HFF-Myc (cell line): ENCODE results near the gene FSIP1.

Experiments used
- DNase-seq: peaks from one replicate; pipeline ENCODE4 v3.0.0-alpha.2; 2011; ENCODE audit warnings: low read depth; ENCODE audit errors: extremely low read depth
- H3K4me3 ChIP-seq: replicated peaks from 2 replicates; pipeline ENCODE4 v1.5.1; 2011; ENCODE audit warnings: low read depth, mild to moderate bottlenecking, control low read depth, low read length
- TF ChIP-seq, protein P1 (sequence below): IDR thresholded peaks from 2 replicates; pipeline ENCODE4 v1.5.1; 2012; ENCODE audit warnings: mild to moderate bottlenecking, low read depth, low read length, control low read depth; ENCODE audit errors: missing control alignments

FSIP1 gene

DNA sequence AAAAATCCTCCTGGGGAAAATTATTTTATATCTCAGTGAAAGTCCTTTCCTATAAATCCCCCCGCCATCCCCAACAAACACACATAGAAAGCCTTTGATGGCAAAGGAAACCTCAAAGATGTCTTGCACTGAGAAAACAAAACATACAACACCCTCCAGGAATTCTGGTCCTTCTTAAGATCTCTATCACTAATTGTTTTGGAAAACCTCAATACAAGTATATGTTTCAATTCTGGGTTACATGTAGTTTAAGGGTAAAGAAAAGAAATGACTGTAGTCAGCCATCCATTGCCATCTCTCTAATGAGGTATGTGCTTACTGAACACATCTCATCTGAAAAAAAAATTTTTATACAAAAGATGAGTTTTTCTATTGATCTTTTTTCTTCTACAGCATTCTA is 97.3 kb downstream of the FSIP1 start:
- DNase-seq = no peak
- H3K4me3 ChIP-seq = no peak overlapping the region
- TF ChIP-seq, protein P1, sequence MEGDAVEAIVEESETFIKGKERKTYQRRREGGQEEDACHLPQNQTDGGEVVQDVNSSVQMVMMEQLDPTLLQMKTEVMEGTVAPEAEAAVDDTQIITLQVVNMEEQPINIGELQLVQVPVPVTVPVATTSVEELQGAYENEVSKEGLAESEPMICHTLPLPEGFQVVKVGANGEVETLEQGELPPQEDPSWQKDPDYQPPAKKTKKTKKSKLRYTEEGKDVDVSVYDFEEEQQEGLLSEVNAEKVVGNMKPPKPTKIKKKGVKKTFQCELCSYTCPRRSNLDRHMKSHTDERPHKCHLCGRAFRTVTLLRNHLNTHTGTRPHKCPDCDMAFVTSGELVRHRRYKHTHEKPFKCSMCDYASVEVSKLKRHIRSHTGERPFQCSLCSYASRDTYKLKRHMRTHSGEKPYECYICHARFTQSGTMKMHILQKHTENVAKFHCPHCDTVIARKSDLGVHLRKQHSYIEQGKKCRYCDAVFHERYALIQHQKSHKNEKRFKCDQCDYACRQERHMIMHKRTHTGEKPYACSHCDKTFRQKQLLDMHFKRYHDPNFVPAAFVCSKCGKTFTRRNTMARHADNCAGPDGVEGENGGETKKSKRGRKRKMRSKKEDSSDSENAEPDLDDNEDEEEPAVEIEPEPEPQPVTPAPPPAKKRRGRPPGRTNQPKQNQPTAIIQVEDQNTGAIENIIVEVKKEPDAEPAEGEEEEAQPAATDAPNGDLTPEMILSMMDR = no peak

DNA sequence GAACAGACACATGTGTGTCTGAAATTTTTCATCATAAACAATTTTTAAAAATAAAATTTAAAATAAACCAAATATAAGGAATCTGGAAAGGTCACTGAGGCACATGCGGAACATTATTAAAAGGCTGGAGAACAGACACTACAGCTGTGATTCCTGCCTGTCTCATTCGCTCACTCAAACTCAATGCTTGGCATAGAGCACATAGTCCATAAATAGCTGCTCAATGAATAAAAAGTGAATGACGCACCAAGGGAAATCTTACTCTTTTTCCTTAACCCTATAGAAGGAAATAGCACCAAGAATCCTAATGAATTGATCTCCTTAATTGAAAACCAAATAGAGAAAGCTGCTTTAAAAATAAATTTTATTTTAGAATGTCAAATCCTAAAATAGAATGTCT is 98.4 kb downstream of the FSIP1 start:
- no peak overlapping the region for H3K4me3 ChIP-seq
- TF ChIP-seq, protein P1 = no peak
- DNase-seq = no peak

DNA sequence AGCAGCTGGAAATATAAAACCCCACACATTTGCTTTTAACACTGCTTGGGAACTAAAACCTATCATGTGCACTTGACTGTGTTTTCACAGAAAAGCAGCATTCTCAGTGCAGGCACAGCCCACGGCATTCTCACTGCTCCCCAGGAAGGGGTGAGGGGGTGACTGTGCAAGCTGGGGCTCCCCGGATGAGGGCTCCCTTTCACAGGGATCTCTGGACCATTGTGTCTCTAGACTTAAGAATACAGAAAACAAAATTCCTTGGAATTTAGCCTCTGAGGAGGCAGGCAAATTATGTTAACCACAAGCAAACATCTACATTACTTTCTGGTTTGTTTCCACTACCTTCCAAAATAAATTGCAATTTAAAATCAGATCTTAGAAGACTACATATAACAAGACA is 100.3 kb downstream of the FSIP1 start:
- TF ChIP-seq, protein P1 = no peak
- no peak overlapping the region for H3K4me3 ChIP-seq
- DNase-seq = no peak

DNA sequence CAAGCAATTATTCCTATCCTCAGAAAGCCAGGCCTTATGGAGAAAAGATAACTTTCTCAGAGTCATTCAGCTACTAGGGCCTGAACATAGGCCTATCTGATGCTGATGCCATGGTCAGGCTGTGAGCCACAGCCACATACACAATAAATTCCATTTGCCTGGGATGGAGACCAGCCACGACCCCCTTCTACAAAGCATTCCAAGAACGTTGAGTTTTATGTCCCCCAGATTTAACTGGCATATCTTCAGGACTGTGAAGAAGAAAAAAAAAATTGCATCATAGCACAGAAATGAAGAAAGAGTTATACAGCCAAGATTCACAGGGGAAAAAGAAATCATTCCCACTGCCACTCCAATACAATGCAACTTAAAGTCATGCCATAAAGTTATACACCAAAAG is 101.8 kb downstream of the FSIP1 start:
- H3K4me3 ChIP-seq = no peak overlapping the region
- TF ChIP-seq, protein P1 = no peak
- DNase-seq = no peak

DNA sequence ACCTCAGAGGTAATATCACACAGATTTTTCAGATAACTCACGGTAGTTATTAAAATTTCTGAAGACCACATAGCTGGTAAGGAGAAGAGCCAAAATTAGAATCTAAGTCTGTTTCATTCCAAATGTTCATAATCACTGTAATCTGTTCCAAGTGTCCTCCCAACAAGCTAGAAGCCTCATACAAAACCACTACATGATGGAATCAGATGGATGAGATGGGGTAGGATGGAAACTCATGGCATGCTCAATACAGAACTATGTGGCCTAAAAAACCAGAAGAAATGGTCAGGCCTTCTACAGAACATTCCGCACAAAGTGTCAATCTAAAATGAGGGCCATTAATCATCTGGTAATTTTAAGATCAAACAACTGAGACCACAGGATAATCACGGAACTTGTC is 110.0 kb downstream of the FSIP1 start:
- TF ChIP-seq, protein P1 = no peak
- no peak for DNase-seq
- H3K4me3 ChIP-seq = no peak overlapping the region

DNA sequence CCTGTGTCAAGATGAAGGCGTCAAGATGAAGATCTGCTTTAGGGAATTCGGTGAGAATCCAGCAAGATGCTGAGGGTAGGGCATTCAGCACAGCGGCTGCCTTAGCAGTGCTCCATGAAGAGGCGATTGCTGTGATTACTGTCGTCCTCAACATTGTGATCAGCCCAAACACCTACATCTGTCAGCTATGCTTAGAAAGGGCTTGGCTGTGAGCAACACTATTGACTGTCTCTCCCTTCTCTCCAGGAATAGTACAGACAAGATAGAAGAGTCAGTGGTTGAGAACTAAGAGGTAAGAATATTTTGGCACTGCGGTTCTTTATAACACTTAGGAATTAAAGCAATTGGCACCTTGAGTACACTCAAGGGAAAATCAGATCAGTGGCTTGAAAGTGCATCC is 110.5 kb downstream of the FSIP1 start:
- TF ChIP-seq, protein P1 = no peak
- H3K4me3 ChIP-seq = no peak overlapping the region
- DNase-seq = no peak

DNA sequence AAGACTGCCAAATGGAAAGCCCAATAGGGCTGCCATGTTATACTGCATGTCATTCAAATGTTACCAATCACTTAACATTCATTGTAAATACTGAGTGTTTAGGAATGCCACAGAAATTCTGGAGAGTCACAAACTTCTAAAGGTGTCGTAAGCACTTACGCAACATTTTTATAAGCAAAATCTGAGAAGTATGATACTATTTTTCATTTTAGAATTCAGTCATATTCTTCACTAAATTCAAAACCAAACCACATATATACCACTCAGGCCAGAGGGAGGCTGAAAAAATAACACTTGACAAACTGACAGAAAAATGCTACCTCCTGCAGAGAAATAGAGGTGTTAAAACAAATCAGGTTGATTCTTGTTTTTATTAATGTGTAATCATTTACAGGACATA is 112.0 kb downstream of the FSIP1 start:
- TF ChIP-seq, protein P1 = no peak
- no peak for DNase-seq
- H3K4me3 ChIP-seq = no peak overlapping the region
